H1 (cell line): ENCODE data around the gene APP.

Experiments used
- ASH2L ChIP-seq: fragments of 200-600, 300-600 bp; sonication (generic); IDR thresholded peaks from one replicate; pipeline ENCODE4 v1.7.1; 2017; ENCODE audit warnings: low read length
- GABPA ChIP-seq: IDR thresholded peaks from 2 replicates; pipeline ENCODE4 v1.6.1; 2011; ENCODE audit warnings: mild to moderate bottlenecking, low read length, moderate library complexity, borderline replicate concordance; ENCODE audit not compliant: insufficient read depth
- JUN ChIP-seq: IDR thresholded peaks from 2 replicates; pipeline ENCODE4 v1.6.1; 2011; ENCODE audit warnings: low read depth, mild to moderate bottlenecking, improper control_type of control experiment, low read length
- MAFK ChIP-seq: IDR thresholded peaks from 2 replicates; pipeline ENCODE4 v1.6.1; 2012; ENCODE audit warnings: low read depth, mild to moderate bottlenecking, improper control_type of control experiment, low read length
- NRF1 ChIP-seq: IDR thresholded peaks from 2 replicates; pipeline ENCODE4 v1.6.1; 2011; ENCODE audit warnings: mild to moderate bottlenecking, low read depth, low read length, improper control_type of control experiment
- POLR2AphosphoS5 ChIP-seq: IDR thresholded peaks from 2 replicates; pipeline ENCODE4 v1.6.1; 2011; ENCODE audit warnings: low read depth, low read length
- RAD21 ChIP-seq, 2 experiments: IDR thresholded peaks in 1 of 2; conservative IDR thresholded peaks in 1 of 2; 2 replicates each; pipeline ENCODE4 v1.6.1; 2011; ENCODE audit warnings: low read depth in 2 of 2, low read length in 2 of 2, improper control_type of control experiment in 1 of 2, inconsistent platforms in 1 of 2, mild to moderate bottlenecking in 1 of 2, moderate library complexity in 1 of 2
- SUZ12 ChIP-seq: fragments of 200-600 bp; sonication (generic); IDR thresholded peaks from 2 replicates; pipeline ENCODE4 v1.6.1; 2012; ENCODE audit warnings: mild to moderate bottlenecking, inconsistent platforms, low read length, moderate library complexity, mixed read lengths
- YY1 ChIP-seq: IDR thresholded peaks from 2 replicates; pipeline ENCODE4 v1.6.1; 2011; ENCODE audit warnings: low read depth, mild to moderate bottlenecking, low read length
- TF ChIP-seq, protein P1 (sequence below), 3 experiments: IDR thresholded peaks; 1 replicate in 2 of 3; 2 replicates in 1 of 3; pipeline versions ENCODE4 v1.5.1 to v1.6.1; 2011; ENCODE audit warnings: low read length in 3 of 3, mild to moderate bottlenecking in 3 of 3, inconsistent platforms in 2 of 3, low read depth in 1 of 3, moderate library complexity in 1 of 3; ENCODE audit not compliant: insufficient read depth in 1 of 3; ENCODE audit errors: control extremely low read depth in 1 of 3

DNA sequence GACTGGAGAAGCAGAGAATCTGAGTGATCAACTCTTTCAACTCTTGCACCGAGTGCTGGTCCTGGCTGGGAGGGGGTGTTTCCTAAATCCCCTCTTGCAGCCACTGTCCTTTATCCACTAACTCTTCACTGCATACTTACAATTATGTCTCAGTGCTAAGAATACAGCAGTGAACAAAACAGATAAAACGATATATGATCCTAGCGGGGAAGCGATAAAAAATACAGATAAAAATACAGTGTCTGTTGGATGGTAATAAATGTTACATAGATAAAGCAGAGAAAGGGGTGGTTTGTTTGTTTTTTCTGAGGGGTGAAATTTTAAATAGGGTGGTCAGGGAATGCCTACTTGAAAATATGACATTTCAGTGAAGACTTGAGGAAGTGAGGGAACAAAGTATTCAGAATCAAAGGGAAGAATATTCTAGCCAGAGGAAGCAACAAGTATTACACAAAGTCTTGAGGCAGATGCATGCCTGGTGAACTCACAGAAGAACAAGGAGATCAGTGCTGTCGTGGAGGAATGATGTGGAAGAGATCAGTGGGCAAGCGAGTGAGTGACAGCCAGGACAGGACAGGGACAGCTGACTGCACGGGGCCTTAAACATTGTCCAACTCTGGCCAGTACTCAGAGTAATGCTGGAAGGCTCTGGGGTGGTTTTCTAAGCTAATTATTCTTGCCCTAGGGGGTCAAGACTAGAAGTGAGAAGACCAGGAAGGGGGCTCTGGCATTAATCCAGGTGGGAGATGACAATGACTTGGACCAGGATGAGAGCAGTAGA, 110.0 kb downstream of the APP start:
- TF ChIP-seq, protein P1, sequence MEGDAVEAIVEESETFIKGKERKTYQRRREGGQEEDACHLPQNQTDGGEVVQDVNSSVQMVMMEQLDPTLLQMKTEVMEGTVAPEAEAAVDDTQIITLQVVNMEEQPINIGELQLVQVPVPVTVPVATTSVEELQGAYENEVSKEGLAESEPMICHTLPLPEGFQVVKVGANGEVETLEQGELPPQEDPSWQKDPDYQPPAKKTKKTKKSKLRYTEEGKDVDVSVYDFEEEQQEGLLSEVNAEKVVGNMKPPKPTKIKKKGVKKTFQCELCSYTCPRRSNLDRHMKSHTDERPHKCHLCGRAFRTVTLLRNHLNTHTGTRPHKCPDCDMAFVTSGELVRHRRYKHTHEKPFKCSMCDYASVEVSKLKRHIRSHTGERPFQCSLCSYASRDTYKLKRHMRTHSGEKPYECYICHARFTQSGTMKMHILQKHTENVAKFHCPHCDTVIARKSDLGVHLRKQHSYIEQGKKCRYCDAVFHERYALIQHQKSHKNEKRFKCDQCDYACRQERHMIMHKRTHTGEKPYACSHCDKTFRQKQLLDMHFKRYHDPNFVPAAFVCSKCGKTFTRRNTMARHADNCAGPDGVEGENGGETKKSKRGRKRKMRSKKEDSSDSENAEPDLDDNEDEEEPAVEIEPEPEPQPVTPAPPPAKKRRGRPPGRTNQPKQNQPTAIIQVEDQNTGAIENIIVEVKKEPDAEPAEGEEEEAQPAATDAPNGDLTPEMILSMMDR (IDR thresholded peaks at IDR 0.05; ENCODE audit: control extremely low read depth in 1 of 3, insufficient read depth in 1 of 3, low read depth in 1 of 3, low read length in 3 of 3), result no peak
- TF ChIP-seq MAFK (no peak), JUN (no peak), YY1 (no peak), GABPA (no peak), SUZ12 (no peak), RAD21 (IDR thresholded peaks at IDR 0.05 in 1 of 2, conservative IDR thresholded peaks at IDR 0.05 in 1 of 2; ENCODE audit: low read depth in 2 of 2, low read length in 2 of 2) (no peak), POLR2AphosphoS5 (no peak), ASH2L (no peak), NRF1 (no peak)
